HG03469 (cell line): ENCODE data around the gene LRIT2.
A peak's percentile ranks its signal among the peaks of the same experiment; 100 is the strongest.

Source experiments
- ATAC-seq: cut with Tn5 transposase; IDR thresholded peaks from one replicate; pipeline ENCODE4 v1.9.1; 2021; ENCODE audit warnings: mild to moderate bottlenecking, moderate library complexity, moderate number of reproducible peaks; ENCODE audit not compliant: unreplicated experiment

LRIT2 gene

GRCh38 chr10:84208023-84208422, 17.3 kb downstream of the LRIT2 start:
- ATAC-seq, result no peak

- no peak for ATAC-seq
These were observed 19.4 kb downstream of the LRIT2 start for GRCh38 chr10:84205853-84206525.

- ATAC-seq, result peak; percentile 74
These were observed 20.1 kb downstream of the LRIT2 start for GRCh38 chr10:84205049-84205852.

DNA sequence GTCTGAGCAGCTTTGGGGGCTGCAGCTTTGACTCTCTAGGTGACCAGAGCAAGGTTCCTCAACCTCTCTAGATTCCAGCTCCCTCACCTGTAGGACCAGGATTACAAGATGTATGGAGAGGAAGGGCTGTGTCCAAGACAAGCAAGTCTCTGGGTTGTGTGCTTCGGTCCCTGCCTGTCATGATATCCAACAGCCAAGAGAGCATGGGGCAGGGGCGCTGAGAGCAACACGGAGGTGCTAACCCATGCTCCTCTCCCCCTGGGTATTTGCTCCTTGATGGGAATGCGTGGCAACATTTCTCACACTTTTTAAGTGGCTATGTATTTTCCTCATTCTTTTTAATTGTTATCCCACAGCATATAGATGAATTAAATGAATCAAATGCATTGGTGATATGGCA, 20.7 kb downstream of the LRIT2 start:
- no peak for ATAC-seq

- no peak for ATAC-seq
These were observed 21.2 kb downstream of the LRIT2 start for GRCh38 chr10:84204122-84204521.

DNA sequence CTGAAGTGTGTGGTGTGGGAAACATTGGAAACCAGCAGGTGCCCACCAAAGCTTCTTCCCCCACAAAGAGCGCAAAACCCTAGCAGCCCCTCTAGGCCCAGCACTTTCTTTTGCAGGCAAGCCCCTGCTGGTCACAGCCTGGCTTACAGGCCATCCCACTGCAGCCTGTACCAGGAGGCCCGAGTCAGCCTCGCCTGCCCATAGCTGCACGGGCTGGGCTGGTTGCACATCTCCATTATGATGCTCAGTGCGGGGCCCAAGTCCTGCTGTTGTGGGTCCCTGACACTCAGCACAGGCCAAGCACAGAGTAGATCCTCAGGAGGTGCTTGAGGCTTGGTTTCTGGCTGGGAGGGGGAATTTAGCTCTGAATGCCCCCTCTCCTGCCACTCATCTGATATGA, 23.0 kb downstream of the LRIT2 start:
- ATAC-seq, result no peak

GRCh38 chr10:84201682-84202081, 23.7 kb downstream of the LRIT2 start:
- ATAC-seq, result no peak

DNA sequence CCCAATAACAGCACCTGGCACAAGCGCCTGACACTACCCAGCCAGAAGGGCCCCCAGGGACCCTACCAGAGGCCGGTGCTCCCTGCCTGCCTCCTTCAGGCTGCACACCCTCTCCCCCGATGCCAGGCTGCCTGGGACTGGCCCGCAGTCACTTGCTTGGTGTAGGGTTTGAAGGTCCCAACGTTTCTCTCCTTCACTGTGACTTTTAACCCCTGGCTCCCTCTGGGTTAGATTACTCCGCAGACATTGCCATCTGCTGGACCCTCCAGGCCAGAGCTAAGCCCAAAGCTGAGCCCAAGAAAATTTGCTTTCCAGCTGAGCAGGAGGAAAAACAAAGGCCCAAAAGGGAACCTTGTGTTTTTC, 24.1 kb downstream of the LRIT2 start:
- no peak for ATAC-seq

DNA sequence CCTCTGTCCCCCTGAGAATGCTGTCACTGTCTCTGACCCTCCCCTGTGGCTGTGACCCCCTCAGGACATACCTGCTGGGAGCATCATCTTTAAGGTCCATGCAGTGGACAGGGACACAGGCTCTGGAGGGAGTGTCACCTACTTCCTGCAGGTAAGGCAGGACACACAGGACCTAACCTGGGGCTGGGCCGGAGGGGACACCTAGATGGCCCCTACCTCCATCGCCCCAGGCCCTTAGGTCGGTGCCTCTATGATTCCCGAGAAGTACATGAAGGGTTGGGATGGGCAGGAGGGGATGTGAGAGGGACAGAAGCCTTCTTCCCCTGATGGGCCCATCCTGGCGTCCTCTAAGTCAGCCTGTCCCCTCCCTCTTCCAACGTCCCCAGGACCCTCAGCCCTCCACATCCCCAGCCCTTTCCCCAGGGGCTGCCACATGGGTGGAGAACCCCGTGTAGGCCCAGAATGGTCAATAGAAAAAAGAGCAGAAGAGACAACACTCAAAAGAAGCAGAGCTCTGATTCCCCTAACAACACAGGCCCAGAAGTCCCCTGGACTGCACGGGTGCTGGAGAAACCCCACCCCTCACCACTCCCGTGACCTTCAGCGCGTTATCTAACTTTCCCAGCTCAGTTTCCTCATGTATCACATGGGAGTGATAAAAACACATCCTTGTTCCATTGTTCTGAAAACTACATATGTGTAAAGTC, 24.7 kb downstream of the LRIT2 start:
- no peak for ATAC-seq

DNA sequence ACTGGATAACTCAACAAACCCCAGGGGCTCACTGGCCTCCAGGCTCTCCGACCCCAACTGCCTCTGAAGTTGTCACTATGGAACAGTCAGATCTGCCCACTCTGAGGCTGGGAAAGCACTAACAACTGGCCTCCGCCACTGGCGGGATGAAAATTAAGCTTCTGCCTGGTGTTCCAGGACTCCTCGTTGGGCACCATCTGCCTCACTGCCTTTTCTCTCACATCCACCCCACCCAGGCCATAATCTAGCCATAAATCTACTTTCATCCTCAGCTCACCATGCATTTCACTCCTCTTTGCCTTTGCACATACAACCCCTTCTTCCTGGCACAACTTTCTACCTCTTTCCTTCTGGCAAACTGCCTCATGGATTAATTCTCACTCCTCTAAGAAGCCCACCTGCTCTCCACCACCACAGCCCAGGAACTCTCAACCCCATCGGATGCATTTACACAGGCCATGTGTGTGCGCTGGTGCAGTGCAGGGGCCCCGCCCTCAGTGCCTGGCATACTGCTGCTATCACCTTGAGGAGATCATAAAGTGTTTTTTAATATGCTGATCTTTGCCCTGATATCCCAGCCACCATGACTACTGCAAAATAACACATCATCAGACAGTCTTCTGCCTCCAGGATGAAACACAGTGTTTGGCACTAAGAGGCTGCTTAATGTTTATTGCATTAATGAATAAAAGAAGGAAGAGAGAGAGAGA, 27.0 kb downstream of the LRIT2 start:
- ATAC-seq, result no peak

DNA sequence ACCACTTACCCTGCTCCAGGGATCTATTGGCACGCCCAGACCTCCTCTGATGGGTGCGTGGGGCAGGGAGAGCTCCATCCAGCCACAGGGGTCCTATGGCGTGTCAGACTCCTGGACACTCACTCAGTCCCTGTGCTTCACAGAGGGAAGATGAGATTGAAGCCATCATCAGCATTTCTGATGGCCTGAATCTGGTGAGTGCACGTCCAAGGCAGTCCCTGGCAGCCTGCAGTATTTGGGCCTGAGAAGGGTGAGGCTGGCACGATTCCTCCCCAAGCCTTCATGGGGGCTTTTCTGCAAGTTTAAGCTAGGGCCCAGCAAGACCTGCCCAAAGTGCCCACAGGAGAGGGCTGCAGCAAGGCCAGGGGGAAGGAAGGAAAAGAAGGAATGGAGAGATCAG, 27.7 kb downstream of the LRIT2 start:
- ATAC-seq, result no peak

DNA sequence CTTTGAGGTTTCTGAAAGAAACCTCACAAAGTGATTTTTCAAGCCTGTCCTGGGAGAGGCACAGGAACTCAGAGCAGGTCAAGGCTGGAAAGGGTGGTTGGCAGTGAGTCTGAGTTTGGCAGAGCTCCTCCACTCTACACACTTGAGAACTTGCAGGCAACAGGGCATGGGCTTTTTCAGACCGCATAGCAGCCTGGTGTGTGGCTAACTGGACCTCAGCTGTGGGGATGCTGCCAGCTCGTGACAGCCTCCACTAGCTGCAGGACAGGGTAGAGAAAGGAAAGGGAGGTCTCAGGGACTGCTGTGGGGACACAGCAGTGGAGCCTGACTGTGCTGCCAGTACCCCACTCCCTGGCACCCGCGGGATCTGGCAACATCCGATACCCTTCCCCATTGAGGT, 28.4 kb downstream of the LRIT2 start:
- ATAC-seq, result no peak

DNA sequence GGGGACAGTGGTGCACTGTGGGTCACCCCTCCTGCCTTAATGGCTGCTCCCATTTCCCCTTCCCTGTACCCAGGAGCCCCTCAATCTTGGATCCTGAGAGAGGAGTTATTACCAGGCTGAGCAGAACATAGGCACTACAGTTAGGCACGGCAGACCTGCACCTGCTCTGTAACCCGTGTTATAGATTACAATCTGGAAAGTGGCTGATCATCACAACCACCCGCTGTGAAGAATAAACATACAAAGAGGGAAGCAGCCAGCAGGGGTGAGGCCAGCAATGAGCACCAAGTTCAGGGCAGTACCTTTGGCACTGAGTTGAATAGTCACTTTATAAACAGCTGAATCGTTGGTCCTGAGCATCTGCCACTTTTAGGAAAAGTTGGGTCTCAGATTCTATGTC, 29.3 kb downstream of the LRIT2 start:
- ATAC-seq, result no peak

- no peak for ATAC-seq
These were observed 30.1 kb downstream of the LRIT2 start for GRCh38 chr10:84195044-84195830.

- ATAC-seq, result no peak
These were observed 30.8 kb downstream of the LRIT2 start, which contains the start of gene CDHR1 for GRCh38 chr10:84194424-84195043. TSS of gene CDHR1 (plus strand) at chr10:84194537. CDS start at chr10:84194761, 224 bp downstream.

DNA sequence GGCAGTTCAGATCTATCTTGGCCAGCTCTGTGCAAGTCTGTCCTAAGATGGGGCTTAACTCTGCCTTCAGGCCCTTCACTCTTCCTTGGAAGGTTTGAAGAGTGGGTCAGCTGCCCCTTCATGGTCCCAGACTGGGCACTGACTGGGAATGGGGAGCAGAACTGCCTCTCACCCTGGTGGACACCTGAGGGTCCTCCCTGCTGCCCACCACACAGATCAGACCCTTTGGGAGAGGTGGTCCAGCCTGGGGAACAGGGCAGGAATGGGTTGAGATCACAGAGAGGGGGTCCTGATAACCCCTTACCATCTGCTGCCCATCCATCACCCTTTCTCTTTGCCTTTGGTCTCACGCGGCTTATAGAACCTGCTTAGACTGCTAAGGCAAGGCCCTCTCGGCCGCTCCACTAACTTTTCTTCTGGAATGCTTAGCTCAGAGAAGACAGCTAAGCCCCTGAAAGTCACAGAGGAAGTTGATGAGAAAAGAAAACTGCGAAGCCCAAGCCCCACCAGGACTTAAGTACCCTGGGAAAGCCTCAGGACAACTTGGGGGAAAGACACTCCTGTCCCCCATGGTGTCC, 31.4 kb downstream of the LRIT2 start:
- no peak for ATAC-seq

DNA sequence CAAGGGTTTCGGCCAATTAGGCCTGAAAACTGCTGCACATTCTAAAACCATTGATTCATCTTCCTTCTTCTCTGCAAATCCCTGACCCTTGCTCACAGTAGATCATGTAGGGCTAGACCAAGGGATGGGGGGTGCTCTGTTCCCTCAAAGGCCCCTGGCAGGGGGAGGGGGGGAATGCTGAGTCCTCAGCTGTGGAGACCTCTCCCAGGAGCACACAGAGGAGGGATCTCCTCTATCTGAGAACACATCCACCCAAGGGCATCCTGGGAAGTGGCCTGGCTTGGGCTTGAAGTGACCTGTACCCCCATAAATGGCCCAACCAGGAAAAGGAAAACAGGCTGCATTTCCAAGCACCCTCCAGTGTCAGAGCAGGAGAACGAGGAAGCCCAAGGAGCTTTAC, 32.0 kb downstream of the LRIT2 start:
- no peak for ATAC-seq

DNA sequence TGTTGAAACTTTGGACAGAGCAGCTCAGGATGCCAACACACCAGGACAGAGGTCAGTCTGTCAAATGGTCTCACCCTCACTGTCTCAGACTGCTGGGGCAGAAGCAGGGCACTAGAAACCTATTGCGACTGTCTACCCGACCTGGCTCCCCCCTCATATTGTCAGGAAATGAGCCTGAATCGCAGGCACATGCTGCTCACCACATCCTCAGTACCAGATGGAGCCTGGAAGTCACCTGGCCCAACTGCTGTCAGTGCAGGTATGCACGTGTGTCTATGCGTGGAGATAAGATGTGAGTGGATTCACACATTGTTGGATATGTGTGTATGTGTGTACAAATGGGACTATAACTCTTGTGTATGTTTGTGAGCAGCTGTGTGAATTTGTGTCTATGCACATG, 34.2 kb downstream of the LRIT2 start:
- ATAC-seq, result no peak

DNA sequence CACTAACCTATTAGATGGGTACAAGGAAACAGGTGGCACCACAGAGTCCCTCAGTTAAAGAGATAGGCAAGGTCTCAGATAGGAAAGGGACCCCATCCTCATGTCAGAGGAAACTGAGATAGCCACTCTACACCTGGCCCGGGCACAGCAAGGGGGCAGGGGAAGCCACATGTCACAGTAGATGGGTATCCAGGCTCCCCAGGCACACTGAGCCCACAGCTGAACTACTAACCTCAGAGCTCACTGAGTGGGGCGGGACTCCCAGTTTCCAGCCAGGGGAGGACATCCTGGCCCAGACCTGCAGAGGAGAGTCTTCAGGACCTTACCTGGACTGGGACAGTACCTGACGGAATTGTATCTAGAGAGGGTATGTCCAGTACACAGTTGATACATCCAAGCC, 34.7 kb downstream of the LRIT2 start:
- ATAC-seq, result no peak

GRCh38 chr10:84188815-84189214, 36.5 kb downstream of the LRIT2 start:
- ATAC-seq, result no peak
